ENCODE measurements around the gene NIPAL4.

DNA sequence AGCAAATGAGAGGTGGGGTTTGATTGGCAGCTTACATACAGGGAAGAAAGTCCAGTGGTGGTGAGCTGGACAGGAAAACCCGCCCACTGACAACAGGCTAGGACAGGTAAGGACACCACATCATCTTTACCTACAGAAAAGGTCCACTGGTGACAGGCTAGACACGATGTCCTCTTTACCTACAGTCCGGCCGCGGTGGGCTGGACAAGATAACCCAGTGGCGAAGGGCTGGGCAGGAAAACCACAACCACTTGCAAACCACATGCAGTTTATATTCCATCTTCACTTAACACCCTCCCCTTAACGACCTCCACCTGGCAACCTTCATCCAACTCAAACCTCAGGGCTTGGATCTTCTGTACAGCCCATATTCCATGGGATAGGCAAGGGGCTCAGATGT, 5.0 kb upstream of the NIPAL4 start:
- TF ChIP-seq POLR2A (IDR thresholded peaks at IDR 0.05; ENCODE audit: low read depth, low read length) = no peak
- TF ChIP-seq, protein P1, sequence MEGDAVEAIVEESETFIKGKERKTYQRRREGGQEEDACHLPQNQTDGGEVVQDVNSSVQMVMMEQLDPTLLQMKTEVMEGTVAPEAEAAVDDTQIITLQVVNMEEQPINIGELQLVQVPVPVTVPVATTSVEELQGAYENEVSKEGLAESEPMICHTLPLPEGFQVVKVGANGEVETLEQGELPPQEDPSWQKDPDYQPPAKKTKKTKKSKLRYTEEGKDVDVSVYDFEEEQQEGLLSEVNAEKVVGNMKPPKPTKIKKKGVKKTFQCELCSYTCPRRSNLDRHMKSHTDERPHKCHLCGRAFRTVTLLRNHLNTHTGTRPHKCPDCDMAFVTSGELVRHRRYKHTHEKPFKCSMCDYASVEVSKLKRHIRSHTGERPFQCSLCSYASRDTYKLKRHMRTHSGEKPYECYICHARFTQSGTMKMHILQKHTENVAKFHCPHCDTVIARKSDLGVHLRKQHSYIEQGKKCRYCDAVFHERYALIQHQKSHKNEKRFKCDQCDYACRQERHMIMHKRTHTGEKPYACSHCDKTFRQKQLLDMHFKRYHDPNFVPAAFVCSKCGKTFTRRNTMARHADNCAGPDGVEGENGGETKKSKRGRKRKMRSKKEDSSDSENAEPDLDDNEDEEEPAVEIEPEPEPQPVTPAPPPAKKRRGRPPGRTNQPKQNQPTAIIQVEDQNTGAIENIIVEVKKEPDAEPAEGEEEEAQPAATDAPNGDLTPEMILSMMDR (IDR thresholded peaks at IDR 0.05; ENCODE audit: extremely low read depth in 1 of 2, insufficient read depth in 1 of 2, low read depth in 1 of 2, low read length in 2 of 2) = no peak
- TF ChIP-seq JUN (IDR thresholded peaks at IDR 0.05; ENCODE audit: borderline replicate concordance, insufficient read depth, insufficient read length, low read depth) = no peak
- no peak for TF ChIP-seq POLR2AphosphoS5 (IDR thresholded peaks at IDR 0.05; ENCODE audit: insufficient read depth, low read depth, low read length)
- TF ChIP-seq, protein P2, sequence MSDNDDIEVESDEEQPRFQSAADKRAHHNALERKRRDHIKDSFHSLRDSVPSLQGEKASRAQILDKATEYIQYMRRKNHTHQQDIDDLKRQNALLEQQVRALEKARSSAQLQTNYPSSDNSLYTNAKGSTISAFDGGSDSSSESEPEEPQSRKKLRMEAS (IDR thresholded peaks at IDR 0.05; ENCODE audit: insufficient read depth, insufficient read length) = no peak
- no peak for TF ChIP-seq MYC (IDR thresholded peaks at IDR 0.05; ENCODE audit: low read depth, low read length)
- no peak for TF ChIP-seq FOS (IDR thresholded peaks at IDR 0.05; ENCODE audit: borderline replicate concordance, insufficient read depth, low read length)
- no peak for TF ChIP-seq EZH2 (IDR thresholded peaks at IDR 0.05; ENCODE audit: borderline replicate concordance, low read depth, low read length, severe bottlenecking)

All from endothelial cell of umbilical vein (primary cell).